AG04449 (cell line): ENCODE measurements around the gene RDH14.
A peak's percentile ranks its signal among the peaks of the same experiment; 100 is the strongest.

Experiments used
- CTCF ChIA-PET: fragments of 350-600 bp; formaldehyde crosslinking; extraction: SDS; loops from one replicate; lab custom pipeline; 2021; ENCODE audit warnings: antibody characterized with exemption; lab: Yijun Ruan, JAX
- POLR2A ChIA-PET: fragments of 400-600, 350-600 bp; formaldehyde crosslinking; extraction: SDS; loops from one replicate; lab custom pipeline; 2020; ENCODE audit warnings: antibody characterized with exemption, inconsistent platforms; lab: Yijun Ruan, JAX
- DNase-seq: peaks from one replicate; pipeline ENCODE4 v3.0.0-alpha.2; 2010; ENCODE audit warnings: low read depth, low spot score
- H3K4me3 ChIP-seq: 2 replicates; pipeline ENCODE4 v1.5.1; 2011; ENCODE audit warnings: low read depth, mild to moderate bottlenecking, control low read depth, low read length
- TF ChIP-seq, protein P1 (sequence below): IDR thresholded peaks from one replicate; pipeline ENCODE4 v1.5.1; 2011; ENCODE audit warnings: mild to moderate bottlenecking, moderate library complexity, low read length, control low read depth, inconsistent platforms; ENCODE audit not compliant: insufficient read depth; ENCODE audit errors: missing control alignments

RDH14 gene, protein sequence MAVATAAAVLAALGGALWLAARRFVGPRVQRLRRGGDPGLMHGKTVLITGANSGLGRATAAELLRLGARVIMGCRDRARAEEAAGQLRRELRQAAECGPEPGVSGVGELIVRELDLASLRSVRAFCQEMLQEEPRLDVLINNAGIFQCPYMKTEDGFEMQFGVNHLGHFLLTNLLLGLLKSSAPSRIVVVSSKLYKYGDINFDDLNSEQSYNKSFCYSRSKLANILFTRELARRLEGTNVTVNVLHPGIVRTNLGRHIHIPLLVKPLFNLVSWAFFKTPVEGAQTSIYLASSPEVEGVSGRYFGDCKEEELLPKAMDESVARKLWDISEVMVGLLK

DNA sequence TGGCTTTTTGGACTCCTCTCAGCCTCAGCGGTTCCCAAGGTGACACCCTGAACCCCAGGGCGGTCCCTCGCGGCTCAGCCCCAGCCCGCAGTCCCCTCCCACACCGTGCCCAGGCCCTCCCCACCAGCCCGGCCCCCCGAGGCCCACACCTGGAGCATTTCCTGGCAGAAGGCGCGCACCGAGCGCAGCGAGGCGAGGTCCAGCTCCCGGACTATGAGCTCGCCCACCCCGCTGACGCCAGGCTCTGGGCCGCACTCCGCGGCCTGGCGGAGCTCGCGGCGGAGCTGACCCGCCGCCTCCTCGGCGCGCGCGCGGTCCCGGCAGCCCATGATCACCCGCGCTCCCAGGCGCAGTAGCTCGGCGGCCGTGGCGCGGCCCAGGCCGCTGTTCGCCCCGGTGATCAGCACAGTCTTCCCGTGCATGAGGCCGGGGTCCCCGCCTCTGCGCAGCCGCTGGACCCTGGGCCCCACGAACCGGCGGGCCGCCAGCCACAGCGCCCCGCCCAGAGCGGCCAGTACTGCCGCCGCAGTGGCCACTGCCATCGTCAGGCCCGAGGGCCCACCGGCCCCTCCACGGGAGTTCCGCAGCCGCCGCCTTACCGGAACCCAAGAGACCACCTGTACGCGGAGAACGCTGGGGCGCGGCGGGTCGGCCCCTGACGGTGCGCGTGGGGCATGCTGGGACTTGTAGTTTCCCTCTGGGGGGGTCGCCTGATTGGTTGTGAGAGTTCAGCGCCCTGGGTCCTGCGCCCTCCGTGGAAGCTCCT lies at the start of gene RDH14:
Gene RDH14, minus strand, starts transcription at position 623 of the 766 bp plus-strand sequence. Its CDS starts 81 bp downstream, at position 542.
- DNase-seq = peak; percentile 47
- TF ChIP-seq, protein P1, sequence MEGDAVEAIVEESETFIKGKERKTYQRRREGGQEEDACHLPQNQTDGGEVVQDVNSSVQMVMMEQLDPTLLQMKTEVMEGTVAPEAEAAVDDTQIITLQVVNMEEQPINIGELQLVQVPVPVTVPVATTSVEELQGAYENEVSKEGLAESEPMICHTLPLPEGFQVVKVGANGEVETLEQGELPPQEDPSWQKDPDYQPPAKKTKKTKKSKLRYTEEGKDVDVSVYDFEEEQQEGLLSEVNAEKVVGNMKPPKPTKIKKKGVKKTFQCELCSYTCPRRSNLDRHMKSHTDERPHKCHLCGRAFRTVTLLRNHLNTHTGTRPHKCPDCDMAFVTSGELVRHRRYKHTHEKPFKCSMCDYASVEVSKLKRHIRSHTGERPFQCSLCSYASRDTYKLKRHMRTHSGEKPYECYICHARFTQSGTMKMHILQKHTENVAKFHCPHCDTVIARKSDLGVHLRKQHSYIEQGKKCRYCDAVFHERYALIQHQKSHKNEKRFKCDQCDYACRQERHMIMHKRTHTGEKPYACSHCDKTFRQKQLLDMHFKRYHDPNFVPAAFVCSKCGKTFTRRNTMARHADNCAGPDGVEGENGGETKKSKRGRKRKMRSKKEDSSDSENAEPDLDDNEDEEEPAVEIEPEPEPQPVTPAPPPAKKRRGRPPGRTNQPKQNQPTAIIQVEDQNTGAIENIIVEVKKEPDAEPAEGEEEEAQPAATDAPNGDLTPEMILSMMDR = no peak
- CTCF ChIA-PET = interaction anchor here (0.6 to 1.8 kb wide), 6 partner anchors 10 to 194 kb away, joined by 3 to 6 read pairs (median 3); no protein-coding TSS in a partner anchor
- POLR2A ChIA-PET = interaction anchor here (0.6 to 2.0 kb wide), 4 partner anchors 11 to 799 kb away, joined by 3 to 5 read pairs (median 4); partner anchors contain the start of gene OSR1
- H3K4me3 ChIP-seq = peak within 1 kb of the TSS; percentile 74

DNA sequence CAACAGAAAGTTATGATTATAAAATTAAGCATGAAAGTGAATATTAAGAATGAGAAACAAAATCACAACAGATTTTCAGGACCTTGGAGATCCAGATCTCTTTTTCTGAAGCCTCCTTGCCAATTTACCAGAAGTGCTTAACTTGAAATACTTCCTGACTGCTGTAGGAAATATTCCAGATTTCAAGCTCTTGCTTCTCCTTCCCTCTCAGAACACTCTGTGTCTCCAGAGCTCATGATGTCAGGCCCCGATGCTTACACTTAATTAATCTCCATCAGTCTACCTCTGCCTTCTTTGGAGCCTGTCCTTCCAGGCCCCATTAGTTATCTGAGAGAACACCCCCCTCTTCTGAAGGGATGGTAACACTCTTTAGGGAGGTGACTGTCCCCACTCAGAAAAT lies 49.6 kb upstream of the RDH14 start:
- DNase-seq = no peak
- POLR2A ChIA-PET = no interaction called here
- CTCF ChIA-PET = interaction anchor here (0.9 to 1.4 kb wide), 2 partner anchors 15 to 57 kb away, joined by 4 to 5 read pairs; no protein-coding TSS in a partner anchor
- TF ChIP-seq, protein P1 = no peak
- H3K4me3 ChIP-seq = no peak overlapping the region

DNA sequence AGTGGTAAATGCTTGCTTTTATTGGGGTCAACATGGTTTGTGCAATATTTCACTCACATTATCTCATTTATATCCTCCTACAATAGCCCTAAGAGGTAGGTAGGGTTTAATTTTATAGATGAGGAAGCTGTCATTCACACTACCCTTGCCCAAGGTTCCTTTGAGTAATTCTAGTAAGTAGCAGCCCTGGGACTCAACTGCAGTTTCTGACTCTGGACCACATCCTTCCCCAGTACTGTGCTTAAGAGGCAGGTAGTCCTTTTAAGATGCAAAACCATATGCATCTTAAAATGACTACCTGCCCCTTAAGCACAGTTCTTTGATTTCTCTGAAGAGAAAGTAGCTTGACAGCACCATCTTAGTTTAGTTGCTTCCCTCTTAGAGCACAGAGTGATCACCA lies 44.7 kb upstream of the RDH14 start:
- ChIA-PET POLR2A (interaction anchor here (0.7 kb wide), 1 partner anchor 45 kb away, joined by 3 read pairs; the partner anchor contains the start of gene RDH14), CTCF (interaction anchor here (2.1 kb wide), 1 partner anchor 19 kb away, joined by 9 read pairs; no protein-coding TSS in a partner anchor)
- DNase-seq = no peak
- TF ChIP-seq, protein P1 = no peak
- H3K4me3 ChIP-seq = no peak overlapping the region

DNA sequence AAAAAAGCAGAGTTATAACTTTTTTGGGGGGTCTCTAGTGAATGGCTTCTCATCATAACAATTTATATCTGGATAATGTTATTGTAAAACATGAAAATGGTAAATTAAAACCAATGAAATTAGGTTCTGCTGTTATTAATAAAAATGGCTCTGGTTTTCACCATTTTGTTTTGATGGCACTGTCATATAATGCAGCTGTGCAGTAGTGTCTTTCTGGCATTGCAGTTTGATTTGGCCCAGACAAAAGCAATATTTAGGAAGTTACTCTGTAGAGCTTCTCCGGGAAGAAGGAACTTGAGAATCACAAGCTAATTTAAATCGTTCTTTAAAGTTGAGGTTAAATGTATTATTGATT lies 44.1 kb upstream of the RDH14 start:
- CTCF ChIA-PET = interaction anchor here (2.1 kb wide), 1 partner anchor 20 kb away, joined by 9 read pairs; no protein-coding TSS in a partner anchor
- TF ChIP-seq, protein P1 = no peak
- POLR2A ChIA-PET = interaction anchor here (0.7 kb wide), 1 partner anchor 44 kb away, joined by 3 read pairs; the partner anchor contains the start of gene RDH14
- no peak for DNase-seq
- no peak overlapping the region for H3K4me3 ChIP-seq

DNA sequence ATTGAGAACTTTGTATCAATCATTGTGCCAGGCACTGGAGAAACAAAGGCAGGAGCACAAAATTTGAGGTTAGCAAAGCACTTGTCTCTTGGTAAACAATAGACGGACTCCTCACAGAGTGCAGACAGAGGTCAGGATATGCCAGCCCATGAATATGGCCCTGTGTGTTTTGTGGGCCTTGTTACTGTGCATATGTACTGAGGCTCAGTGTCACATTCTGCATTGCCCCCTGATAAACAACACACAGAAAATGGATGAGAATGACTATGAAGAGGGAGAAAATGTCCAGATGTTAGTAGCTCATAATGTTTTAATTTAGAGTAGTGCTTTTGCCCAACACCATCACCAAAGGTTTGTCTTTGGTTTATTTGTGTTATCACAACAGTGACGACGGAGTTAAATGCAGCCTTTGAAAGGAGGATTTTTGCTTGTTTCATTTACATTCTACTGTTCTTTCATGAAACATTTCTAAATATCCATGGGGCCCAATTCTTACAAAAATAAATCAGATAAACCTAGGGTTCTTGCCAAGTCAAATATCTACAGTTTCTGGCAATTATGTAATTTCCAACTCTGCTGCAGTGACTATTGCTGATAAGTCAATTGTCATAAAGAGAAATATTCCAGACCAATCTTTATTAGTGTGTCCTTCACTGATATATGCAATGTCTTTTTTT lies 43.5 kb upstream of the RDH14 start:
- H3K4me3 ChIP-seq = no peak overlapping the region
- TF ChIP-seq, protein P1 = no peak
- POLR2A ChIA-PET = no interaction called here
- CTCF ChIA-PET = interaction anchor here (2.1 kb wide), 1 partner anchor 20 kb away, joined by 9 read pairs; no protein-coding TSS in a partner anchor
- no peak for DNase-seq
